Mucosa of descending colon (tissue), 3 donors: ENCODE results near the gene COL21A1. TPM values are rescaled to one million over a fixed set of nuclear protein-coding genes. Genes with fewer than 3 reads are reported as not detected.

Experiments used
- ATAC-seq: fragments of 200-7000 bp; cut with Tn5 transposase; one replicate; pipeline ENCODE4 v1.9.1; 2020; ENCODE audit warnings: mild to moderate bottlenecking, moderate library complexity
- DNase-seq, 3 donors: peaks; one replicate each; pipeline ENCODE4 v3.0.0-alpha.2; 2020
- H3K36me3 ChIP-seq: fragments of 200-600 bp; one replicate; pipeline ENCODE4 v1.8.0; 2021; ENCODE audit warnings: low read depth, mild to moderate bottlenecking
- H3K4me1 ChIP-seq: fragments of 200-600 bp; one replicate; pipeline ENCODE4 v1.8.0; 2021; ENCODE audit warnings: low read depth, mild to moderate bottlenecking
- H3K4me3 ChIP-seq: fragments of 200-600 bp; one replicate; pipeline ENCODE4 v1.8.0; 2021; ENCODE audit warnings: mild to moderate bottlenecking
- H3K9me3 ChIP-seq: fragments of 200-600 bp; one replicate; pipeline ENCODE4 v1.8.0; 2021; ENCODE audit warnings: mild to moderate bottlenecking
- CTCF ChIP-seq: fragments of 200-600 bp; IDR thresholded peaks from one replicate; pipeline ENCODE4 v1.8.0; 2022; ENCODE audit warnings: antibody characterized with exemption, mild to moderate bottlenecking
- intact Hi-C, 2 donors: fragments of 100-400 bp; cut with DNase I in 1 of 2; cut with micrococcal nuclease in 1 of 2; formaldehyde crosslinking; loops; one replicate each; pipeline versions ENCODE4 v1.11.0 to v1.11.1; 2022; cut with DNase I, micrococcal nuclease
- total RNA-seq, 3 donors: library from RNA; stranded (reverse); fragmentation: NEBNext Ultra II Directional in 2 of 3; extraction: Animal tissue kit (Norgen Biotek cat#: 25700) in 2 of 3; gene quantifications; one replicate each; pipeline versions ENCODE4 v1.2.1 to v1.2.4, GENCODE V29; 2021 to 2023
- donor health status: DM: no; HTN: no; CAD: no; lungs with moderate emphysema.
- donor health status: DM: no; HTN: no; CAD: no.
- donor health status: DM: no; HTN: yes; CAD: no.

The COL21A1 gene
- total RNA-seq, 3 donors from 2014 or later = 0.35 to 20.5 (median 2.1) TPM

- H3K36me3 ChIP-seq = no peaks in the 10 kb centered on the region
- no peak overlapping the region for H3K4me3 ChIP-seq
- DNase-seq (no peak), ATAC-seq (no peak)
- intact Hi-C loops = no loop called here
- H3K4me1 ChIP-seq = no peaks in the 10 kb centered on the region
- no peaks in the 10 kb centered on the region for H3K9me3 ChIP-seq
- TF ChIP-seq CTCF = no peak
These were observed 33.2 kb downstream of the COL21A1 start for GRCh38 chr6:56214041-56214702.

- H3K4me1 ChIP-seq = no peaks in the 10 kb centered on the region
- no peak for ATAC-seq
- no peaks in the 10 kb centered on the region for H3K9me3 ChIP-seq
- intact Hi-C loops = no loop called here
- TF ChIP-seq CTCF = no peak
- H3K36me3 ChIP-seq = no peaks in the 10 kb centered on the region
- H3K4me3 ChIP-seq = no peak overlapping the region
- no peak for DNase-seq
These were observed 35.7 kb downstream of the COL21A1 start for GRCh38 chr6:56211724-56212123.

GRCh38 chr6:56204134-56204533 lies 43.2 kb downstream of the COL21A1 start:
- intact Hi-C loops = no loop called here
- no peak for TF ChIP-seq CTCF
- ATAC-seq (no peak), DNase-seq (no peak)
- Histone ChIP-seq H3K4me1 (no peaks in the 10 kb centered on the region), H3K9me3 (no peaks in the 10 kb centered on the region), H3K4me3 (no peak overlapping the region), H3K36me3 (no peaks in the 10 kb centered on the region)

GRCh38 chr6:56199956-56200355 lies 47.4 kb downstream of the COL21A1 start:
- ATAC-seq (no peak), DNase-seq (no peak)
- no peaks in the 10 kb centered on the region for H3K9me3 ChIP-seq
- H3K36me3 ChIP-seq = no peaks in the 10 kb centered on the region
- H3K4me3 ChIP-seq = no peak overlapping the region
- no peak for TF ChIP-seq CTCF
- no peaks in the 10 kb centered on the region for H3K4me1 ChIP-seq
- intact Hi-C loops = no loop called here

GRCh38 chr6:56193846-56194245 lies 53.5 kb downstream of the COL21A1 start:
- DNase-seq (no peak), ATAC-seq (no peak)
- Histone ChIP-seq H3K4me3 (no peak overlapping the region), H3K9me3 (peaks cover 4% of the 10 kb centered on the region), H3K4me1 (no peaks in the 10 kb centered on the region), H3K36me3 (no peaks in the 10 kb centered on the region)
- intact Hi-C loops = no loop called here
- no peak for TF ChIP-seq CTCF

GRCh38 chr6:56188429-56188828 lies 59.0 kb downstream of the COL21A1 start:
- ATAC-seq (no peak), DNase-seq (no peak)
- Histone ChIP-seq H3K36me3 (no peaks in the 10 kb centered on the region), H3K4me1 (no peaks in the 10 kb centered on the region), H3K9me3 (peaks cover 4% of the 10 kb centered on the region), H3K4me3 (no peak overlapping the region)
- no peak for TF ChIP-seq CTCF
- intact Hi-C loops = no loop called here
